HG03066 (cell line): Measurements from ENCODE around the gene SSRP1.

Source experiments
- ATAC-seq: cut with Tn5 transposase; IDR thresholded peaks from one replicate; pipeline ENCODE4 v1.9.1; 2021; ENCODE audit warnings: low read depth; ENCODE audit not compliant: unreplicated experiment

The SSRP1 gene

DNA sequence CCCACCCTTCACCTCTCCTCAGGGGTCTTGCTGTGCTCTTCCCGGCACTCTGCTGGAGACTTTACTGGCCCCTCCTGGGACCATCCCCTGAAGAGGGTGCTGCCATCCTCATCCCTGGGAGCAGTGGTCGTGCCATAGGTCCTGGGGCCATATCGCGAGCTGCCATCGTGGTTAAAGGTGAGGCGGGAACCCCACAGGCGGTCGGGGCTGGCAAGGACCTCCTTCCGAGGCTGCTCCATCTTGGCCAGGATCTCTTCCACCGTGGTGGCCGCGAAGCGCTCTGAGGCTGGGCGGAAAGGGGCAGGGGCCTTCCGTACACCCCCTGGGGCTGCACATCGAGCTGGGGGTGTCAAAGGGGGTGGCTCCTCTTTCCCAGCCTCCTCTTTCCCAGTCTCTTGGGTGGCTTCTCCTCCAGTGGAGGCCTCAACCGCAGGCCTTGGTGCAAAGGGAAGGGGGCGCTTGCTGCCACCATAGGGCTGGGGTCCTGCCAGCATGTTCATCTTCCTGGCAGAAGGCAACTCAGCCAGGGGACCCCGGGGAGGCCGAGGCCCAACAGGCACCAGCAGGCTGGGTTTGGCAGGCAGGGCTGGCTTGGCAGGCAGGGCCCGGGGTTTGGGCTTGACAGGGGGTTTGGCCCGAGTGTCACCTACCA is 15.5 kb downstream of the SSRP1 start:
- ATAC-seq, result no peak

DNA sequence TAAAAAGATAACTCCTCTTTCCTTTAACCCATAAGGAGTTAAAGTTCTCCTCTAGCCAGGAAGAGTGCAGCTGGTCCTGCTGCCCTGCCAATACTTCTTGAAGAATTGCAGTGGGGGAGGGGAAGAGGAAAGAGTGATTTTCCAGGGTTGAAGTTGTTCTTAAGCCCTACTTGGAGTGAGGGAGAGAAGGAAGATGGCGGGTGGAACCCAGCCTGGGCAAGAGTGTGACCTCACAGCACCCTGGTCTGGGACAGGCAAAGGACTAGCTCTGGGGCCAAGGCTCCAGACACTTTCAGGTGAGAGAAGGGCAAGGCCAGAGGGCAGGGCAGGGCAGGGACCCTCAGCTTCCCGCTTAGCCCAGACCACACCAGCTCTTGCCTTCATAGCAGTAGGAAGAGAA is 17.5 kb downstream of the SSRP1 start:
- ATAC-seq, result no peak

DNA sequence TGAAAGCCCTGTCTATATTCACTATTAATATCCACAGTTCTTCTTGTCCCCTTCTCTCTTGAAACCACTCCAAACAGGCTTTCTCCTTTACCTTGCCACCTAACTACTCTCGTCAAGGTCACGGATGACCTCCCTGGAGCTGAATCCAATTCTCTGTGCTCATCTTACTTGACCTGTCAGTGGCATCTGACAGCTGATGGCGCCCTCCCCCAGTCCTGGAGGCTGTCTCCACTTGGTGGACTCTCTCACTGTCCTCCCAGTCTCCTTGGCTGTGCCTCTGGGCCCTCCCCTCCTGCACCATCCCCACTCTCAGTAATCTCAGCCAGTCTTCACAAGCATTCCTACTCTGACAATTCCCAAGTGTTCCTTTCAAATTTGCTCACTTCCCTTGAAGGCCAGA is 19.7 kb downstream of the SSRP1 start:
- ATAC-seq, result no peak

DNA sequence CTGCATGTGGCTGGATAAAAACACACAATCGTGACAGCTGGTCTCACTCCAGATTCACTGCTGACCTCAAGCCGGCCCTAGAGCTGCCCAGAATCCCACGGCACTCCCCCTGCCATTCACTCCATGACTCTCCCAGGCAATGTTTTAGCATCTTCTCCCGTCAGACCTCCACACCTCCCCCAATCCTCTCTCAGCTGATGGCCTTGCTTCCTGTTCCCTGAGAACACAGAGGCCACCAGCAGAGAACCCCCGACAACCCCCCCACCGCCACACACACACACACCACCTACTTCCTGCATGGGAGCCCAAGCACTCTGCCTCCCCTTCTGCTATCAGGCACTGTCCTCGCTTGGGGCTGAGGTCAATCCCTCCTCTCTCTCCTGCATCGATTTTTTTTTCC is 20.2 kb downstream of the SSRP1 start:
- ATAC-seq, result no peak

DNA sequence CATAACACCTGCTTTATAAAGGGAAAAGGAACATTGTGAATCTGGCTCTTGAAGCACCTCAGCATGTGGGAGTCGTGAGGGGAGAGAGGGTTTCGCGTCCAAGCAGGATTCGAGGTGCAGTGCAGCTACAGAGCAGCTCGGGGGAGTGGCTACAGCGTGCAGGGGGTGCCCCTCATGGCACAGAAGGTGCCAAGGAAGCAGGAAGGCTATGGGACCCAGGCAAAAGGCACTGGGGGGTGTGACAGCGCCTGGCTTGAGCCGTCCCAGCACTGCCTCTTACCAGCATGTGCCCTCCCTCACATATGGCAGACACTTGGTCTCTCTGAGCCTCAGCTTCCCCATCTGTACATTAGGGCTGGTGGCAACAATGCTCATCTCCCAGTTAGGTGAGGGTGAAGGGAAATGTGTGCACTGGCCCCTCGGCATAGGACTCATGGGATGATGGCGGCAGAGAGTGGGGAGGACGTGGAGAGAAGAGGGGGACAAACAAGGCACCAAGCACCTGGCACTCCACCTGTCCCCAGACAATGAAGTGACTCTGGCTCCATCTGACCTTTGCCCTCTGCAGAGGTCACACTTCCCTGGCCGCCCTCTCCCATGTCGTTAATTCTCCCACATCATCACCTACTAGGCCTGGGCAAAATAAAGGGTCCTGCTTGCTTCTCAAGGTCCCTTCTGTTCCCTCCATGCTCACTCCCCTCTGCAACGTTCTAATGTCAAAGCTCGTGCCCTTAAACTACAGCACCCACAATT is 21.3 kb downstream of the SSRP1 start:
- ATAC-seq, result no peak

- ATAC-seq, result no peak
Measured at GRCh38 chr11:57313788-57314135, 21.9 kb downstream of the SSRP1 start.

DNA sequence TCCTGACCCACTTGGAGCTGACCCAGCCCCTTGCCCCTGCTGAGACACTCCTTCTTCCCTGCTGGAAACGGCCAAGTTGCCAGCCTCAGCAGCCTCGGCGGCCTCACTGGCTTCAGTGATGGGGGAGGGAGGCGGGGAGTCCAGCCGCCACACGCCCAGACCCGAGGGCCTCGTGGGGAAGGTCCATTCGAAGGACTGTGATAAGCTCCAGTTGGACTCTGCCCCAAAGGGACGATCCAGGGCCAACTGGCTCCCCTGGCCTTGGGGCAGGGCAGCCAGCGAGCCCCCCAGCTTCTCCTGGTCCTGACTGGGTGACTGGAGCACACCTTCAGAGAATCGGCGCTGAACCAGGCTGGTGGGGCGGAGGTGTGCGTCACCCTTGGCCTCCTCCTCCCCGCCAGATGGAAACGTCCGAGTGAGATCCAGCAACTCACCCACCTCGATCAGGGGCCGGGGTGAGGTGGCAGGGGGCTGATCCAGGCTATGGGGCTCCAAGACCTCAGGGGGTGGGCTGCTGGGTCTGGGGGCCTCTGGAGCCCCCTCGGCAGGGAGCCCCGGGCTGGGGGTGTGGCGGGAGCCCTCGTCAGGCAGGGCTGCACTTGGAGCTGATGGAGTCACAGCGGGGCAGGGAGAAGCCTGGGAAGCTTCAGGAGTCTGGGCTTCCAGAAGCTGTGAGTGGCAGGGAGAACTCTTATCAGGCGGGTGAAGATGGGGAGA is 22.5 kb downstream of the SSRP1 start:
- ATAC-seq, result no peak

GRCh38 chr11:57312511-57313021 is 23.1 kb downstream of the SSRP1 start:
- ATAC-seq, result no peak

- peak; percentile 97 for ATAC-seq
Measured at GRCh38 chr11:57311109-57311936, 24.4 kb downstream of the SSRP1 start.

DNA sequence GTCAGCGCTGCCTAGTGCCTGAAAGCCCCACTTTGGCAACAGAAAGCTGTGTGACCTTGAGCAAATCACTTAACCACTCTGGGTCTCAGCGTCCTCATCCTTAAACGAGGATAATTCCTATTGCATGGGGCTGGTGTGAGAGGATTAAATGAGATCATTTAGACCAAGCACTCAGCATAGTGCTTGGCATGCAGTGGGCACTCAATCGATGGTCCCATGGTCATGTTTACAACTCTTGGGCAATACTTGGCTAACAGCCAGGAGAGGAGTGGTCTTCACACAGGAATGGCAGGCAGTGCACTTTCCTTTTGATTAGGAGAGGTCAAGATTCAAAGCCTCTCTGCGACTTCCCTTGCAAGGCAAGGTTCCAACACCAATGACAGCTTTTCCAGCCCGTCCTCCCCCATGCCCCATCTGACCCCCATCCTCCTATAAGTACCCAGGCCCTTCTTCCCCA is 25.0 kb downstream of the SSRP1 start:
- ATAC-seq, result no peak

DNA sequence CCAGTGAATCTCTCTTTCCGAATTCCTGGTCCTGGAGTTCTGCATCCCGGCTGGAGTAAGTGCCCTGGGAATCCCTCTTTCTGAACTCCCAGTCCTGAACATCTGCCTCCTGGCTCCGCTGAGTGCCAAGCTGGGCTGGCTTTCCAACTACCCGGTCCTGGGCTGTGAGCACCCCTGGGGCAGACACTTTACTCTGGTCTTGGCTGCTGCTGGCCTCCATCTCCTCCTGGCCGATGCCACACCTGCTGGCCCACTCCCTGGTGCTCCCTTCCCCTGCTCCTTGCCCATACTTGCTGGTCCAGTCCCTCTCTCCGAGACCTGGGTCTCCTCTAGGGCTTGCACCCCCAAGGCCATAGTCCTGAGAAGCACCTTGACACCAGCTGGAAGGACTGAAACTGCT is 25.6 kb downstream of the SSRP1 start:
- no peak for ATAC-seq

DNA sequence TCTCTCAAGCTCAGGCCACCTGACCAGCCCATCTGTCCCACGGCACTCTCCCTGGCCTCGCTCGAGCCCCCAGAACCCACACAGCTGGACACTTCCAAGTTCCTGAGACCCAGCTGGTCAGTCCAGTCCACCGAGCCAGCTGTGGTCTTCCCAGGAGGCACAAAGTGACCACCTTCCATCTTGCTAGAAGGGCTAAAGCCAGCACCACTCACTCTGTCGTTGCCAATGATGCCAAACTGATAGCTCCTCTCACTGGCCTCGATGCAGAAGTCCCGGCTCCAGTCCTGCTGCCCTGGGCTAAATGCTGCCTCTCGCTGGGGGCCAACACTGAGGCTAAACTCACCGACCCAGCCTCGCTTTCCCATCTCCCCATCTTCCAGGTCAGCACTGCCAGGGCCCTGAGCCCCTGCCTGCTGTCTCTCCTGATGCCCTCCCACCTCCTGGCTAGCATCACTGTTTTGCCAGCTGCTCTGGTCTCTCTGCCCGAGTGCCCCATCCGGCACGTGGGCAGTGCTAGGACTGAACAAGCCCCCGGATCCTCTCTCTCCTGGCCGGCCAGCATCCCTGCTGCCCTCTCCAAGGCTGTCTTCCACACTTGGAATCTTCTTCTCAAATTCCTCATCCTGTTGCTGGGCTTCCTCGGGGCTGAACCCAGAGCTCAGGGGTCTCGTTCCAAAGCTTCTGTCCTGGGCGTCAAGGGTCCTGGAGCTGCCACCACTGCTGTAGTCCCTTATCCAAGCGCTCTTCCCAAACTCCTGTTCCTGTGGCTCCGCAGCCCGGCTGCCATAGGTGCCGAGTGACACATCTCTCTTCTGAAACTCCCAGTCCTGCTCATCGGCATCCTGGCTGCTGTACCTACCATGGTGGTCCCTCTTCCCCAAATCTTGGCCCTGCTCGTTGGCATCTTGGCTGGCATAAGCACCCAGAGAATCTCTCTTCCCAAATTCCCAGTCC is 26.3 kb downstream of the SSRP1 start:
- ATAC-seq, result no peak

DNA sequence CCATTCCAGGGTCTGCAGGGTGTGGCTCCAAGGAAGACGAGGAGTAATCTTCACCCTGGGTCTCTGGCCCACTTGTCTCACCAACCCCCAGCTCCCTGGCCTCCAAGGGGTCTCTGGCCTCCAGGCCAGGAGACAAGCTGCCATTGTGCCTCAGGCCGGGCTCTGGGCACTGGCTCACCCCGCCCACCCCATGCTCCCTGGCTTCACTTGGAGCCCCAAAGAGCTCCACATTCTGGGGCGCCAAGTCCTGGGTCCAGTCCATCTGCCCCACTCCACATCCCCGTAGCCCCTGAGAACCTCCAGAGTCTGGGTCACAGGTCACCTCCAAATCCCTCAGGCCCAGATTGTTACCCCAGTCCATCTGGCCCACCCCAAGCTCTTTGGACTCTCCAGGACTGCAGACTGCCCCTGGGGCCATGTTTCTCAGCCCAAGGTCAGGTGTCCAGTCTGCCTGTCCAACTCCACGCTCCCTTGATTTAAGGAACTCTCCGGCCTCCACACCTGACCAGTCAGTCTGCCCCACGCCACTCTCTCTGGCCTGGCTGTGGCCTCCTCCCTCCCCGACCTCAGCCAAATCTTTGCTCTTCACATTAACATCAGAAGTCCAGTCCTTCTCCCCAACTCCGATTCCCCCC is 27.1 kb downstream of the SSRP1 start:
- ATAC-seq, result no peak

GRCh38 chr11:57307666-57308270 is 27.9 kb downstream of the SSRP1 start:
- no peak for ATAC-seq

DNA sequence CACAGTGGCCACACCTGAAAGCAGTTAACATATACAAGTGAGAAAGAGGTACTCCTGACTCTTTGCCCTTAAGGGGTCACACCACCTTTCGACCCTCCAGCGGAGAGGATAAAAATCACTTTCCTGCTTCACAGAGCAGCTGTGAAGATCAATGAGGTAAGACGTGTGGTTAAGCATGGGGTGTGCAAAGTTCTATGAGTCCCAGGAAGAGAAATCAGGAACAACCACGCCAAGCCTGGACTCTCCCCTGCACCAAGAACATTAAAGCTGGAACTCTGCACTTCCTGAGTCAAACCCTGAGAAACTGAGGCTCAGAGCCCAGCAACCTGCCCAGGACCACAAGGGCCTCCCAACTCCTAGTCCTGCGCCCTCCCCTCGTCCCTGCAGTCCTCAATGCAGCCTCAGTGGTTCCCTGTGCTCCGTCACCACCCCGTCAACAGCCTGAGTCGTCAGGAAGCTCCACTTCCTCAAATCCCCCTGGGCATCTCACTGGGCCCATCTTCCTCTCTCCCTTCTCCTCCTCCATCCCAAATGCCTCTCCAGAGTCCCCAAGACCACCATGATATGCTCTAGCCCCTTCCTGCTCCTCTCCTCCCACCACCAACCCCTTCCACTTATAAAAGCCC is 28.6 kb downstream of the SSRP1 start:
- ATAC-seq, result no peak

GRCh38 chr11:57306161-57306876 is 29.4 kb downstream of the SSRP1 start:
- ATAC-seq, result no peak

DNA sequence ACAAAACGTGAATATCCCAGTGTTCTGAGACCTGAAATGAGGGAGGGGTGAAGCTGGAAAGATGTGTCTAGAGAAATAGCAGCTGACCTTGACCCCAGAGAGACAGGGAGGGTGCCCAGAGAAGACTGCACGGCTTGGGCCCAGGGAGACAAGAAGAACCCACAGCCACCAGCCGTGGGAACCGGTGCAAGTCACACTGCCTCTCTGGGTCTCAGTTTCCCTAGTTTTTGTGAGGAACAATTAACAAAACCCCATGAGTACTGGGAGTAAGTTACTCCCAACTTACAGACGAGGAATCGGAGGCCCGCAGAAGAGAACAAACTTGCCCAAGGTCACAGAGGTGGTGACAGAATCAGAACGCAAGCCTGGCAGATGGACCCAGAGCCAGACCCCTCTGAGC is 30.2 kb downstream of the SSRP1 start:
- no peak for ATAC-seq
